KBM-7 (cell line): ENCODE data around the gene KDM3A.

Source experiments
- DNase-seq: peaks from one replicate; pipeline ENCODE4 v3.0.0-alpha.2; 2015
- in situ Hi-C: fragments of 300-500 bp; cut with MboI; formaldehyde crosslinking; loops from 2 replicates; pipeline ENCODE4 v1.14.3; 2020; ENCODE audit warnings: low sequenced_read_pairs, low pct_unique_long_range_greater_than_20kb, mixed read lengths

KDM3A gene, protein sequence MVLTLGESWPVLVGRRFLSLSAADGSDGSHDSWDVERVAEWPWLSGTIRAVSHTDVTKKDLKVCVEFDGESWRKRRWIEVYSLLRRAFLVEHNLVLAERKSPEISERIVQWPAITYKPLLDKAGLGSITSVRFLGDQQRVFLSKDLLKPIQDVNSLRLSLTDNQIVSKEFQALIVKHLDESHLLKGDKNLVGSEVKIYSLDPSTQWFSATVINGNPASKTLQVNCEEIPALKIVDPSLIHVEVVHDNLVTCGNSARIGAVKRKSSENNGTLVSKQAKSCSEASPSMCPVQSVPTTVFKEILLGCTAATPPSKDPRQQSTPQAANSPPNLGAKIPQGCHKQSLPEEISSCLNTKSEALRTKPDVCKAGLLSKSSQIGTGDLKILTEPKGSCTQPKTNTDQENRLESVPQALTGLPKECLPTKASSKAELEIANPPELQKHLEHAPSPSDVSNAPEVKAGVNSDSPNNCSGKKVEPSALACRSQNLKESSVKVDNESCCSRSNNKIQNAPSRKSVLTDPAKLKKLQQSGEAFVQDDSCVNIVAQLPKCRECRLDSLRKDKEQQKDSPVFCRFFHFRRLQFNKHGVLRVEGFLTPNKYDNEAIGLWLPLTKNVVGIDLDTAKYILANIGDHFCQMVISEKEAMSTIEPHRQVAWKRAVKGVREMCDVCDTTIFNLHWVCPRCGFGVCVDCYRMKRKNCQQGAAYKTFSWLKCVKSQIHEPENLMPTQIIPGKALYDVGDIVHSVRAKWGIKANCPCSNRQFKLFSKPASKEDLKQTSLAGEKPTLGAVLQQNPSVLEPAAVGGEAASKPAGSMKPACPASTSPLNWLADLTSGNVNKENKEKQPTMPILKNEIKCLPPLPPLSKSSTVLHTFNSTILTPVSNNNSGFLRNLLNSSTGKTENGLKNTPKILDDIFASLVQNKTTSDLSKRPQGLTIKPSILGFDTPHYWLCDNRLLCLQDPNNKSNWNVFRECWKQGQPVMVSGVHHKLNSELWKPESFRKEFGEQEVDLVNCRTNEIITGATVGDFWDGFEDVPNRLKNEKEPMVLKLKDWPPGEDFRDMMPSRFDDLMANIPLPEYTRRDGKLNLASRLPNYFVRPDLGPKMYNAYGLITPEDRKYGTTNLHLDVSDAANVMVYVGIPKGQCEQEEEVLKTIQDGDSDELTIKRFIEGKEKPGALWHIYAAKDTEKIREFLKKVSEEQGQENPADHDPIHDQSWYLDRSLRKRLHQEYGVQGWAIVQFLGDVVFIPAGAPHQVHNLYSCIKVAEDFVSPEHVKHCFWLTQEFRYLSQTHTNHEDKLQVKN (N-terminal part only)

DNA sequence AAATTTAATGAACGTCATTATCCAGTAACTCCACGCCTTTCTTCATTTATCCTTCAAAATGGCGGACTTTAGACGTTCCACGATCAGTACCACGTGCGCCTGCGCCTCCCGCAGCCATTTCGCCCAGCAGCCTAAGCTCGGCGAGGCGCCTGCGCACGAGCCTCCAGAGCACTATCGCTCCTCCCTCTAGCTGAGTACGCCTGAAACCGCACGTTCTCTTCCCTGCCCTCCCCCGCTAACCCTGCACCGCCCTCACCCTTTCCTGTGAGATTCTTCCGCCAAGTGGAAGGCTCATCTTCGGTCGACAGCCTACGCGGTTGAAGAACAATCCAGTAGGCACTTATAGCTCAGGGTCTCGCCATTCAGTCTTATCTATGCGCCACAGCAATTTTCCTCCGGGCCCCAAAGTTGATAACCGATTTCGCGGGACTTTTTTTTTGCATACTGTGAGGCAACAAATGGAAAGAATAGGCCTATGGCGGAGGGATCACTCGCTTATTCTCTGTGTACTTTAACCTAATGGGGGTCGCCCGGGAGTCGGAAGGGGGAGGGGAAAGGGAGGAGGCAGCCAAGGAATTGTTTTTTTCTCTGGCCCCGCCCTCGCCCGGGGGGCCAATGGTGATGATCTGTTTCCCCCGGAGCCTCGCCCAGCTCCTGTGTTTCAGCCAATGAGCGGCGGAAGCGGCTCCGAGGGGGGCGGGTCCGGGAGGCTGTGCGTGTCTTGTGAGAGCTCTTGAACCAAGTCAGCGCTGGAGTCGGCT lies at the start of gene KDM3A:
Gene KDM3A, plus strand, starts transcription at position 741 of the 761 bp plus-strand sequence. CDS start 677 bp downstream, outside the sequence.
- in situ Hi-C loops: no loop called here

DNA sequence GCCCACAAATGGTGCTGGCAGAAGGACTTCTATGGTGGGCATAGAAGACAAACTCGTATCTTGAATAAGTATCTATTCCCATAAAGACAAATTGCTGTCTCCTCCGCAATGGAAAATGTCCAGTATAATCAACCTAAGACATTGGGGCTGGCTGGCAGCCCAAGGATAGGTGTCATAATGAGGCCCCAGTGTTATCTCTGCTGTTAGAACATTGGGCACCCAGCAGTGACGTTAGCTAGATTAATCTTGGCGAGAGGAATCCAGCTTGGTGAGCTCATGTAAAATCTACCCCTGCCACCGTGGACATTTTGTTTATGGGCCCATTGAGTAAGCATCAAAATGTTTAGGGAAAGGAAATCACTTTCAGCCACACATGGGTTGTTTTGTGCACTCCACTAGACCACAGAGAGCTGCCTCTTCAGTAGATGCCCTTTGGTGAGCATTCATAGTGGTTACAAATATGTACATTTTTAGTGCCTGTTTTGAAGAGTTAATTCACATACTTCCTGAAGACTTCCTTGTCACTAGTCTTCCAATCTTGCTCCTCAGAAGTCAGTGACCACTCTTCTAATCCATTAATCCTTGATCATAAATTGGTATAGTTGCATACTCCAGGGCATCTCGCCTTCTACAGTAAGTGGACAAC lies 48.2 kb upstream of the KDM3A start:
- in situ Hi-C loops: no loop called here

More for the DNA sequence above, at the start of gene KDM3A:
- peak; percentile 100 for DNase-seq

DNA sequence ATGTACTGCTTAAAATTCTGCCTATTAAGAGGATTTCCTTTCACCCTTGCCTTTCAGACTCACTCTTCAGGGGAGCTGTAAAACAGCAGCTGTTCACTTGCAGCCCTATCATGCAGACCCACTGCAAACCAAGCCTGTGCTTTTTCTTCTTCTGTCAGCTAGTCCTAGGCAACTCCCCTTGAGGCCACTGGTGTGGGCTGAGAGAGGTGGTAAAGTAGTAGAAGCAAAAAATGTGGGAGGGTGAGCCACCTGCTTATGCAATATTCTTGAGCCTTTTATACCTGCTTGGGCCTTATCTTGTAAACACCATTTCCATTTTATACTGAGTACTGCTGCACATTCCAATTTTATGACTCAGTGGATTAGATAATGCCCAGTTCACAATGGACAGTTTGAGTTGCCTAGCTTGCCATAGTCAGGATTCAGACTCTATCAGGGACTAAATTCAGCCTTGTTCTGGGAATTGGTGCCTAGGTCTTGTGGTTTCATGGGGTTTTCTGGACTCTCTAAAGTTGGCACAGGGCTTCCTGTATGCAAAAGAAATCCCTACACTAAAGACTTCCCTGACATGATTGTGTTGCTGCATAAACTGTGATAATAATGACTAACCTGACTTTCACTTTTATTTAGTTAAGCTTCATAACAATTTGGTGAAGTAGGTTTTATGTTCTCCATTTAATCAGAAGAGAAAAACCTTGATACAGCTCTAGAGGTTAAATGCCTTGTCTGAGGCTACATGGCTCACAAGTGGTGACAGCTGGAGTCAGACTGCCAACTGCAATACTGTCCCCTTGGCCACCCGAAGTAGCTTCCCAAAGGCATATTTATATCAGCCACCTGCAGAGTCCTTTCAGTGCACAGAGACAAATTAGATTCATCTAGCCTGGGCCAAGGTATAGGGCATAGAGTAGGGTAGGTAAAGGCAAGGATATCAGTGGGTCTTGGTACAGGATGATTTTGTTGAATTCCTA lies 47.4 kb upstream of the KDM3A start:
- in situ Hi-C loops: no loop called here
- no peak for DNase-seq

More for the DNA sequence above, 48.2 kb upstream of the KDM3A start:
- DNase-seq: no peak

DNA sequence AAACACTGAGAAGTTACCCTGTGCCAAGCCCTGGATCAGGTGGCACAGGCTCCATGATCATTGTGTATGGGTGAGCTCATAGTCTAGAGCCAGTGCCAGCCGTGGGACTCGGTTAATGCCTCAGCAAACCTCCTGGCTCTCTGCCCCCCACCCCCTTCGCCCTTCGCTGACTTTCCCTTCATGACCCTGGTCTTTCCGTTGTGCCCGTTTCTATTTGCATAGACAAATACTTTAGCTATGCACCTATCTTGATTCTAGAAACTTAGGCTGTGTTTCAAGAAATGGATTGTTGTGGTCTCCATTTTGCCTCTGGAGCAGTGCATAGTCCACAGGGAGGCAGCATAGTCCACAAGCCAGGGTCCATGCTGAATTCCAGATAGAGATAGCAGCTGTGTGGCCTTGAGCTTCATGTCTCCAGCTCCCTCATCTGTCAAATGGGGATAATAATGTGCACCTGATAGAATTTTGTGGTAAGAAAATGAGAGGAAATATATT lies 44.8 kb upstream of the KDM3A start:
- peak; percentile 61 for DNase-seq

DNA sequence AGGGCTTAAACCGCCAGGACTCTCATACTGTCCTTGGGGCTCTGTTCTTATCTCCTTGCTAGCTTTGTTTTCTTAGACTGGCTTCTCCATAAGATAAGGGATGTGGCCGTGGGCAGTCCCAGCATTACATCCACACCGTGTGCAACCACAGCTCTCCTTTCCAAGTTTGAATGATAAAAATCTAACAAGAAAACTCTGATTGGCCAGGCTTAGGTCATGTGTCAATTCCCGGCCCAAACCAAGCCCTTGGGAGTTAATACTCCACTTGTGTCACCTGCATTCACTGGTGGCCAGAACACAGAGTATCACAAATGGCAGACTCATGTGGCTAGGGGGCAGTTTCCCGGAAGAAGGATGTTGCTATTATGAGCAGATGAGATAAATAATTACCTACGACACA lies 43.2 kb upstream of the KDM3A start:
- in situ Hi-C loops: no loop called here
- no peak for DNase-seq

More for the DNA sequence above, 44.8 kb upstream of the KDM3A start:
- in situ Hi-C loops: no loop called here

DNA sequence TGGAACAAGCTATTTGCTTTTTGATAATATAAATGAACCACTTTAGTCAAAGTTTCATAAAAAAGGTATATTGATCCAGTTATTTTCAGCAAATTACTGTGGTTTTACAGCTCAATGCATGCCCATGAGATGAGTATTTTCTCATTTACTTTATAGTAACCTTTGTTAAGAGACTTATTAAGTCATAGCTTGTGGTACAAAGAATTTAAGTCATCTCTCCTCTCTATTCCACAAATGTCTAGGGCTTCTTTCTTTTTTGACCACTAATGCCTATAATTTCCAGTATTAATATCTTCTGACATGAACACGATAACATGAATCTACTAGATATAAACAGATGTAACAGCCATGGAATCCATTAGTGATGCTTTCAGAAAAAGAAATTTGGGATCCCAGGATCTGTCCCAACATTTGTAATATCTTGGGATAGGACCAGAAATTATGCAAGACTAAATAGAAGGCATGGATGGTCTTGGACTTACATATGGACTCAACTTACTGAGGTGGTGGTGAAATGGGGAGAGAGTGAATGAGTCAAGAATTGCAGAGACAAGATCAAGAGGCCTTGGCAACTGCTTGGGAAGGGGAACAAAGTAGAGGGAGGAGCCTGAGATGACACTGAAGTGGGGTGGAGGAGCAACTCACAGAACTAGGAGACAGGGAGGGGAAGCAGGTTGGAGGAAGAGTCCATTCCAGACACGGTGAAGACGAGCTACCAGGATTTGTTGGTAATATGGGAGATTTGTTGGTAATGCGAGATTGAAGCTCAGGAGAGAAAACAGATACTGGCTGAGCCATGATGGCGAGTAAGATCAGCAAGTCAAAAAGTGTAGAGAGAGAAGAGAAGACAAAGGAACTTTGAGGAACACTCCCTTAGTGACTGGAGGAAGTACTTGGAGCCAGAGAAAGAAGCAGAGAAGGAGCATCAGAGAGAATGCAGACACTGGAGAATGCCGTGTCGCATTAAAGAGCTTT lies 42.4 kb upstream of the KDM3A start:
- in situ Hi-C loops: no loop called here
- no peak for DNase-seq

DNA sequence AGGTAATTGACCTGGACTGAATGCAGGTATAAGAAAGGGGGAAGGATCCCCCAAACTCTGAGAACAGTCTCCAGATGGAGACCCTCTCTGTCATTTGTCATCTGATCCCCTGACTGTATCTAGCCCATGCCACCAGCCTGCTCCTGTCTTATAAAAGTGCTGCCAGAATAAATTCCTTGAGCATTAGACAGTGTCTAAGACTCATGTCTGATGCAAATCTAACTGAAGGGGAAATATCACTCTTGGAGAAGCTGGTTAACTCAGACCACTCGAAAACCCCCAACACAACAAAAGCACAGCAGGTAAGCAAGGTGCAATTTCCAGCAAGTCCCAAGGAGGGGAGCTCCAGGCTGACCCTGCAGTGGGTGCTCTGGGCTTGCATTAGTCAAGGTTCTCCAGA lies 40.9 kb upstream of the KDM3A start:
- in situ Hi-C loops: no loop called here
- DNase-seq: no peak

DNA sequence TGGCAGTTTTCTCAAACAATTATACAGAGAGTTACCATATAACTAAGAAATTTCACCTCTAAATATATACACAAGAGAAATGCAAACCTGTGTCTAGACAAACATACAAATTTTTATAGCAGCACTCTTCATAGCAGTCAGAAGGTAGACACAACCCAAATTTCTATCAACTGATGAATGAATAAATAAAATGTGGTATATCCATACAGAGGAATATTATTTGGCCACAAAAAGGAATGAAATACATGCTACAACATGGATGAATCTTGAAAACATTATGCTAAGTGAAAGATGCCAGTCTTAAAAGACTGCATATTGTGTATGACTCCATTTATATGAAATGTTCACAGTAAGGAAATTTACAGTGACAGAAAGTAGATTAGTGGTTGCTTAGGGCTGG lies 30.6 kb upstream of the KDM3A start:
- in situ Hi-C loops: no loop called here
- no peak for DNase-seq

DNA sequence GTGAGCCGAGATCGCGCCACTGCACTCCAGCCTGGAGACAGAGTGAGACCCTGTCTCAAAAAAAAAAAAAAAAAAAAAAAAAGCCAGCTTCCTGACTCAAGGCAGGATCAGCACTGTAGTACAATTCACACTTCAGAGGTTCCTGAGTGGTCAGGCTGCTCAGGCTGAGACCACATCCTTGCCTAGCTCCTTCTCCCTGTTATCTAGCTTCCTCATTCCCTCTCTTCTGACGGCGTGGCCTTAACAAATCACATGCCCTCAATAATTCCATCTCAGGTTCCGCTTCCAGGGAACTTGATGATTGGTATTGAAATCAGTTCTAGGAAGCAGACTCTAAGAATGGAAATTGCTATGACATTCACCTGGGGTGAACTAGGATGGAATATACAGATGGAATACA lies 29.8 kb upstream of the KDM3A start:
- in situ Hi-C loops: no loop called here

DNA sequence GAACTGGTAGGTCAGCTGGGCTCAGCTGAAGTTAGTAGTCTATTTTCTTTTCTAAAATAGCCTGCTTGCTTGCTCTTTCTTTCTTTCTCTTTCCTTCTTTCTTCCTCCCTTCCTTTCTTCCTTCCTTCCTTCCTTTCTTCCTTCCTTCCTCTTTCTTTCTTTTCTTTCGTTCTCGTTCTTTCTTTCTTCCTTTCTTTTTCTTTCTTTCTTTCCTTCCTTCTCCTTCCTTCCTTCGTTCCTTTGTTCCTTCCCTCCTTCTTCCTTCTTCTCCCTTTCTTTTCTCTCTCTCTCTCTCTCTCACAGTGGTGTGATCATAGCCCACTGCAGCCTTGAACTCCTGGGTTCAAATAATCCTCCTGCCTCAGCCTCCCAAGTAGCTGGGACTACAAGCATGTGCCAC lies 29.2 kb upstream of the KDM3A start:
- in situ Hi-C loops: no loop called here
- no peak for DNase-seq

More for the DNA sequence above, 29.8 kb upstream of the KDM3A start:
- peak; percentile 78 for DNase-seq

DNA sequence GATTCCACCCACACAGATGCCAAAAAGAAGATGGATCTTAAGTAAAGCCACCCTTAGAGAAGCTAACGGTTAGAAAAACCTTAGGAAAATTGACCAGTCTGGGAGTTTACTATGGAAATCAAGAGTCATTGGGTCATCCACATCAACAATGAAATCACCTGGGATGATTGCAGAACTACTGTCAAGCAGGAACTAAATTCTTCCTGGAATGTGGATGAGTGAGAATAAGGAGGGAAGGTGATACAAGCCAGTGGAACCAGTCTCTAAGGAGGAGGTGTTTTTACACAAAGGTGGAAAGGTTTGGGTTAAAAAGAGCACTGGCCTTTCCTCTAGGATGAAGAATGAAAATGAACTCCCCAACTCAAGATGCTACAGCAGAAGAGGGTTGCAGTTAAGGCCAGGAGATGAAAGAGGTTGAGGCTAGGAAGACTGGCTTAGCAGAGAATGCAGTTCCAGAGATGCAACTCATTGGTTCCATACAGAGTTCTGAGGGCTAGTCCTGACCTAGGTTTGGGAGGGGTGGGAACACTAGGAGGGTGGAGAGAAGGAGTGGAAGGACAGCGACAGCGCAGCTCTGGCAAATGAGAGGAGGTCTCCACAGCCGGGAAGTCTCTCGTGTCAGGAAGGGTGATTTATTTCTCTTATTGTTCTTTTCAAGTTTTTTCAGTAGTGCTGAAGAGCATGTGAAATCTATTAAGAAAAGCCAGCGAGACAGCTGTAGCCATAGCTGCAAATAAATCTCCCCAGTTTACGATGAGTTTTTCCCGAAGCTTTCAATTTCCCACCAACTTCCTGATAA lies 27.7 kb upstream of the KDM3A start:
- in situ Hi-C loops: no loop called here
- DNase-seq: peak; percentile 28

DNA sequence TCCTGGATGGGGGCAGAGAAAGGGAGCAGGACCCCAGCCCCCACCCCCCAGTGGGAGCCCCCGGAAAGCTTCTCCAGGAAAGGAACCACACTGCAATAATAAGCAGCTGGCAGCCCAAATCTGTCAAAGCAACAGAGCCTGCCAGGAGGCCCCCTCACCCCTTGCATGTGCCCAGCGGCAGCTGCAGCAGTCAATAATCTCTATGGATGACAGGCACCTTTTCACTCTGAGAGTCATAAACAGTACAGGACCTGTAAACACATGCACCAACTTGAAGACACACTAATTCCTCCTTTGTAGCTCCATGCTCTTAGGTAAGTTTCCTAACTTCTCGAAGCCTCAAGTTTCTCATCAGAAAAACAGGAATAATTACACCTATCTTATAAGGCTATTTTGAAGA lies 26.2 kb upstream of the KDM3A start:
- in situ Hi-C loops: no loop called here
- no peak for DNase-seq

DNA sequence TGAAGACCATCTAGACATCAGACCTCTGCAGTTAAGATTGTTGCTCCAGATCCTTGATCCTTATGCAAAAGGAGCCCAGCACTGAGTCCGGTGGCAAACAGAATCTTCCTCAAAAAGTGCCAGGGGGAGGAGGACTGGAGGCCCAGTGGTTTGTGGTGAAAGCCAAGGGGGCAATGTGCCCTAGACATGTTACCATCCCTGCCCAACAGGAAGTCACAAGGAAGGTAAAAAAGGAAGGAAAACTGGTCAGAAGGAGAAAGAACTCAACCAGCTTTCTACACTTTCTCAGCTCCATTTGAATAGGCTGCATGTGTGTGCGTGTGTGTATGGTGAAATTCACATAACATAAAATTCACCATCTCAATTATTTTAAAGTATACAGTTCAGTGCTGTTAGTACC lies 25.0 kb upstream of the KDM3A start:
- peak; percentile 56 for DNase-seq

DNA sequence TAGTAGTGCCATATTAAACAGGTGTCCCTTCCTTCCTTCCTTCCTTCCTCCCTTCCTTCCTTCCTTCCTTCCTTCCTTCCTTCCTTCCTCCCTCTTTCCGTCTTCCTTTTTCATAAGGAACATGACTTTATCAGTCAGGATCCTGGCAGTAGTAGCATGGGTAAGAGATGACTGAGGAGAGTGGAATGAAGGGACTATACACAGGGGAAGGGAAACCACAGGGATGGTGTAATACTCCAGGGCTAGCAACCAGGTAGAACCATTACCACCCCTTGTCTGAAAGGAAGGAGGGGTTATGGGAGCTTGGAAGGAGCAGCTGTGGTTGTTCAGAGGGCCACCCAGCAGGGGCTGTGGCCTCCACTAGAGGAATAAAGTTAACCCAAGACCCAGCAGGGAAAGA lies 23.2 kb upstream of the KDM3A start:
- in situ Hi-C loops: no loop called here
- no peak for DNase-seq

More for the DNA sequence above, 25.0 kb upstream of the KDM3A start:
- in situ Hi-C loops: no loop called here

DNA sequence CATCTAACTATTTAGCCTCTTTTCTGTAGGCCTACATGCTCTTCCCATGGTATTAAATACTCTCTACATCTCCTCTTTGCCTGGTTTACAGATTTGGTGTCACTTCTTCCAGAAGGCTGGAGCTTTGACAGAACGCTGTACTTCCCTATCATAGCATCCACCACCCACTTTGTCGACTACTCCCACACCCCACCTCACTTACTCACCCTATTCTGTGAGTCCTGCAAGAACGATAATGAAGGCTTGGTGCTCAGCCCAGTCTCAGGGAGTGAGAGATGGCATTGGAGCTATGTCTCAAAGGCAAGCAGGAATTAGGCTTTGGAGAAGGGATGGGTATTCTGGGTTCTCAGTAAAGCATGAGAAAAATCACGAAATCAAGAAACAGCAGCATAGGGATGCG lies 20.3 kb upstream of the KDM3A start:
- in situ Hi-C loops: no loop called here
- no peak for DNase-seq
